ENCODE data around the gene CFHR2.

Gene CFHR2

DNA sequence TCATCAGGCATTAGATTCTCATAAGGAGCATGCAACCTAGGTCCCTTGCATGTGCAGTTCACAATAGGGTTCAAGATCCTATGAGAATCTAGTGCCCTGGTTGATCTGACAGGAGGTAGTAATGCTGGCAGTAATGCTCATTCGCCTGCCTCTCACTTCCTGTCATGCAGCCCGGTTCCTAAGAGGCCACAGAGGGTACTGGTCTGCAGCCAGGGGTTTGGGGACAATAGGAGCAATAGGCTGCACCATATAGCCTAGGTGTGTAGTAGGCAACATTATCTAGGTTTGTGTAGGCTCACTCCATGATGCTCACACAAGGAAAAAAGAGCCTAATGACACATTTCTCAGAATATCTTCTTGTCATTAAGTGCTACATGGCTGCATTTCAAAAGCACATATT, 59.6 kb downstream of the CFHR2 start:
- no peak for DNase-seq

DNA sequence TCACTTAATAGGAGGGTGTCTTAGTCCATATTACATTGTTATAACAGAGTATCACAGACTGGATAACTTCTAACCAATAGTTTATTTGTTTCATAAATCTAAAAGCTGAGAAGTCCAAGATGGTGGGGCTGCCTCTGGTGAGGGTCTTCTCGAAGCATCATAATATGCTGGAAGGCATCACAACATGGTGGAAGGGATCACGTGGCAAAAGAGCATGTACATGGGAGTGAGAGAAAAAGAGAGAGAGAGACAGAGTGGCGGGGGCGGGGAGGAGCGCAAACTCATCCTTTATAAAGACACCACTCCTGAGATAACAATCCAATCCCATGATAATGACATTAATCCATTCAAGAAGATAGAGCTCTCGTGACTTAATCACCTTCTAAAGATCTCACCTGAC, 65.3 kb downstream of the CFHR2 start:
- peak; percentile 61 for DNase-seq

Data from NCI-H82 (cell line).